ENCODE results near the gene MUC20. TPM values are rescaled to one million over a fixed set of nuclear protein-coding genes. Genes with fewer than 3 reads are reported as not detected.
"Not testable (repeated sequence)": the region's sequence is repeated elsewhere in the genome, so short reads cannot be mapped to it uniquely, and the experiment has no call there.

The MUC20 gene
- total RNA-seq, 6 donors from 2014 or later = 10.1 to 39.8 (median 15.2) TPM

GRCh38 chr3:195717852-195718476 is 2.8 kb upstream of the MUC20 start:
- 56 to 59% methylated on average over 5 of the region's 5 CpGs for WGBS, 2 donors
- H3K9me3 ChIP-seq = no peaks in the 10 kb centered on the region
- DNase-seq (no peak), ATAC-seq (ENCODE audit: low FRiP score in 2 of 2) (no peak)
- no peaks in the 10 kb centered on the region for H3K27me3 ChIP-seq
- peaks cover 0 to 17% (median 10%) of the 10 kb centered on the region in 4 donors for H3K36me3 ChIP-seq
- no peak overlapping the region for H3K4me3 ChIP-seq
- TF ChIP-seq EP300 (IDR thresholded peaks at IDR 0.05) = no peak
- no peak for TF ChIP-seq POLR2AphosphoS5 (IDR thresholded peaks at IDR 0.05)
- TF ChIP-seq, protein P1, sequence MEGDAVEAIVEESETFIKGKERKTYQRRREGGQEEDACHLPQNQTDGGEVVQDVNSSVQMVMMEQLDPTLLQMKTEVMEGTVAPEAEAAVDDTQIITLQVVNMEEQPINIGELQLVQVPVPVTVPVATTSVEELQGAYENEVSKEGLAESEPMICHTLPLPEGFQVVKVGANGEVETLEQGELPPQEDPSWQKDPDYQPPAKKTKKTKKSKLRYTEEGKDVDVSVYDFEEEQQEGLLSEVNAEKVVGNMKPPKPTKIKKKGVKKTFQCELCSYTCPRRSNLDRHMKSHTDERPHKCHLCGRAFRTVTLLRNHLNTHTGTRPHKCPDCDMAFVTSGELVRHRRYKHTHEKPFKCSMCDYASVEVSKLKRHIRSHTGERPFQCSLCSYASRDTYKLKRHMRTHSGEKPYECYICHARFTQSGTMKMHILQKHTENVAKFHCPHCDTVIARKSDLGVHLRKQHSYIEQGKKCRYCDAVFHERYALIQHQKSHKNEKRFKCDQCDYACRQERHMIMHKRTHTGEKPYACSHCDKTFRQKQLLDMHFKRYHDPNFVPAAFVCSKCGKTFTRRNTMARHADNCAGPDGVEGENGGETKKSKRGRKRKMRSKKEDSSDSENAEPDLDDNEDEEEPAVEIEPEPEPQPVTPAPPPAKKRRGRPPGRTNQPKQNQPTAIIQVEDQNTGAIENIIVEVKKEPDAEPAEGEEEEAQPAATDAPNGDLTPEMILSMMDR (IDR thresholded peaks at IDR 0.05) = no peak
- TF ChIP-seq POLR2A (IDR thresholded peaks at IDR 0.05) = no peak
- H3K4me1 ChIP-seq = peaks cover 0 to 4% (median 0%) of the 10 kb centered on the region in 4 donors
- no peak overlapping the region for H3K27ac ChIP-seq

- TF ChIP-seq, protein P1 (IDR thresholded peaks at IDR 0.05) = no peak
- TF ChIP-seq POLR2AphosphoS5 (IDR thresholded peaks at IDR 0.05) (no peak), POLR2A (IDR thresholded peaks at IDR 0.05) (no peak), EP300 (IDR thresholded peaks at IDR 0.05) (no peak)
- Histone ChIP-seq H3K27ac (no peak overlapping the region), H3K4me1 (peaks cover 0 to 4% (median 0%) of the 10 kb centered on the region in 4 donors), H3K27me3 (no peaks in the 10 kb centered on the region), H3K9me3 (no peaks in the 10 kb centered on the region), H3K4me3 (no peak overlapping the region), H3K36me3 (peaks cover 0 to 17% (median 10%) of the 10 kb centered on the region in 4 donors)
- WGBS, 2 donors = 62 to 66% methylated on average over 7 of the region's 7 CpGs
- no peak for DNase-seq
- ATAC-seq (ENCODE audit: low FRiP score in 2 of 2) = no peak
These were observed 2.2 kb upstream of the MUC20 start for GRCh38 chr3:195718477-195718984.

DNA sequence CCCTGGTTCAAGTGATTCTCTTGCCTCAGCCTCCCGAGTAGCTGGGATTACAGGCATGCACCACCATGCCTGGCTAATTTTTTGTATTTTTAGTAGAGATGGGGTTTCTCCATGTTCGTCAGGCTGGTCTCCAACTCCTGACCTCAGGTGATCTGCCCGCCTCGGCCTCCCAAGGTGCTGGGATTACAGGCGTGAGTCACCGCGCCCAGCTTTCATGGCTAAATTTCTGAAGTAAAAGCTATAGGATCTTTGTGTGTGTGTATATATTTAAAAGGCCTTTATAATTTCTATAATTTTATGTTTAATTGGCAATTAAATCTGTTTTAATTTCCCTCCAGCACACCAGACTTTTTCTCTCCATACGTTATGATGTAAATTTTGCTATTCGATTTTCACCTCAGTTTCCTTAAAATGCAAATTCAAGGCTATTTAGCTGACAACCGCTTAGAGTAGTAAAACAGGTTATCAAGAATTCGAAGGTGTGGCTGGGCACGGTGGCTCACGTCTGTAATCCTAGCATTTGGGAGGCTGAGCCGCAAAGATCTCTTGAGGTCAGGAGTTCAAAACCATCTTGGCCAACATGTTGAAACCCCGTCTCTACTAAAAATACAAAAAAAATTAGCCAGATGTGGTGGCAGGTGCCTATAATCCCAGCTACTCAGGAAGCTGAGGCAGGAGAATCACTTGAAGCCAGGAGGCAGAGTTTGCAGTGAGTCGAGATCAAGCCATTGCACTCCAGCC is 1.1 kb upstream of the MUC20 start:
- H3K9me3 ChIP-seq; H3K4me1 ChIP-seq; ATAC-seq (ENCODE audit: low FRiP score in 2 of 2); H3K27ac ChIP-seq; H3K27me3 ChIP-seq; DNase-seq; H3K4me3 ChIP-seq: not testable (repeated sequence)
- peaks cover 0 to 13% (median 7%) of the 10 kb centered on the region in 4 donors for H3K36me3 ChIP-seq
- 81 to 86% methylated on average over 16 of the region's 16 CpGs for WGBS, 2 donors

- not testable (repeated sequence) for DNase-seq; H3K9me3 ChIP-seq; H3K4me1 ChIP-seq; H3K4me3 ChIP-seq; H3K27ac ChIP-seq; ATAC-seq (ENCODE audit: low FRiP score in 2 of 2); H3K36me3 ChIP-seq; H3K27me3 ChIP-seq
- WGBS, 2 donors = 62 to 89% methylated on average over 3 to 11 of the region's 21 CpGs
These were observed 1.6 kb downstream of the MUC20 start for GRCh38 chr3:195722139-195722995.

- H3K9me3 ChIP-seq; H3K4me3 ChIP-seq; H3K27ac ChIP-seq; H3K4me1 ChIP-seq; H3K27me3 ChIP-seq; H3K36me3 ChIP-seq; ATAC-seq (ENCODE audit: low FRiP score in 2 of 2): not testable (repeated sequence)
- WGBS, 2 donors = 68% methylated on average over 6 of the region's 9 CpGs; no CpG with 5 or more reads in 1 of the 2 donors
- peak in 1 of 2 donors; percentile 62 for DNase-seq
These were observed 2.2 kb downstream of the MUC20 start for GRCh38 chr3:195722996-195723345.

DNA sequence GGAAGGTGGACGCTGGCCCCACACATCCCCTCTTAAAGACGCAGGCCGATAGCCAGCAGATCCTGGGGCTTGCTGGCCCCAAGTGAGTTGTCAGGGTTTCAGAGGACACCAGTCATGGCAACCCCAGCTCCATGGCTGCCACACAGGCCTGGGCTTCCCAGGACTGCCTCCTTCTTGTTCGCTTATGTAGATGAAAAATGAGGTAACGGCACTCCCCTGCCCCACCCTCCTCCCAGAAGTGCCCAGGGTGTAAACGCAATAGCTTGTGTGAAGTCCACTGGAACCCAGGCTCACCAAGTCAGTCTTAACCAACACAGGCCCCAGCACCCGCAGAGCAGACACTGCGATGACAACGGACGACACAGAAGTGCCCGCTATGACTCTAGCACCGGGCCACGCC is 3.6 kb downstream of the MUC20 start:
- H3K4me1 ChIP-seq; ATAC-seq (ENCODE audit: low FRiP score in 2 of 2); H3K27ac ChIP-seq; H3K4me3 ChIP-seq; H3K27me3 ChIP-seq; H3K9me3 ChIP-seq; H3K36me3 ChIP-seq; DNase-seq: not testable (repeated sequence)
- no CpG with 5 or more reads among the region's 13 CpGs for WGBS, 2 donors

- ATAC-seq (ENCODE audit: low FRiP score in 2 of 2) (peak in 1 of 2 donors; percentile 3), DNase-seq (peak in 1 of 2 donors; percentile 75)
- not testable (repeated sequence) for H3K27ac ChIP-seq, H3K27me3 ChIP-seq, H3K4me1 ChIP-seq, H3K9me3 ChIP-seq, H3K4me3 ChIP-seq
- 78 to 85% methylated on average over 23 to 32 of the region's 32 CpGs for WGBS, 2 donors
- peaks cover 0 to 15% (median 3%) of the 10 kb centered on the region in 4 donors for H3K36me3 ChIP-seq
These were observed 5.3 kb downstream of the MUC20 start for GRCh38 chr3:195725916-195726740.
